ENCODE measurements around the gene PNMA8A.

DNA sequence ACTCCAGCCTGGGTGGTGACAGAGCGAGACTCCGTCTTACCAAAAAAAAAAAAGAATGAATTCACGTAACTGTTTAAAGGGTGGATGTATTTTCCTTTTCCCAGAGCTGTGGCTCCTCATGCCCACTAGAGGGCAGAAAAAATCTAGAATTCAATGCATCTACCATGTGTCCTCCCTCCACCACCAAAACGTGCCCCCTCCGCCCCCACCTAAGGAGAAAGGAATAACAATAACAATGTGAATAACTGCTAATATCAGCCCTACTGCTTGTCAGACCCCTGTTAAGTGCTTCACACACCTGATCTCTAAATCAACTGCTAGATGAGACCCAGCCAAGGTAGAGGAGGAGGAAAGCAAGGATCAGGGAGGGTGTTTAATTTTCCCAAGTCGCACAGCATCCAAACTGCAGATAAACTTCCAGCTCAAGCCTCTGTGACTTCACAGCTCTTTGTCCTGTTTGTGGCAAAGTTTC is 44.6 kb upstream of the PNMA8A start:
- no peak for TF ChIP-seq POLR2A (IDR thresholded peaks at IDR 0.05; ENCODE audit: low read length)
- TF ChIP-seq GATA1 (IDR thresholded peaks at IDR 0.05; ENCODE audit: low read depth, low read length): no peak

Measured in erythroblast (primary cell).